ENCODE data around the gene SIRT5.

DNA sequence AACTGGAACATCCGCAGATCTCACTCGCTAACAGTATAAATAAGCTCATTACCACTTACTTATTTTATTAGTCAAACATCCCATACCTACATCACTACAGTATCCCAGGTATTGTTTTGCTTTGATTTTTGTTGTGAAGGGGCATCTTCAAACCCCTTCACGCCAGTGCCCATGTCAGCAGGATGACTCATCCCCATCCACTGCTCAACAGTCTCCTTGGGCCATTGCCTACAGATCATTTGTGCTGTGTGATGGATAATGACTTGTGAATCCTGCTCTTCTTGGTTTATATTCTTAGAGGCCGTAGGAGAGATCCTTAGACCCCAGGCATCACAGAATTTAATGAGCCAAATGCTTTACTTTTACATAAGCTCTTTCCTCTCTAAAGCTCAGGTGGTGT is 8.5 kb upstream of the SIRT5 start:
- TF ChIP-seq, protein P1, sequence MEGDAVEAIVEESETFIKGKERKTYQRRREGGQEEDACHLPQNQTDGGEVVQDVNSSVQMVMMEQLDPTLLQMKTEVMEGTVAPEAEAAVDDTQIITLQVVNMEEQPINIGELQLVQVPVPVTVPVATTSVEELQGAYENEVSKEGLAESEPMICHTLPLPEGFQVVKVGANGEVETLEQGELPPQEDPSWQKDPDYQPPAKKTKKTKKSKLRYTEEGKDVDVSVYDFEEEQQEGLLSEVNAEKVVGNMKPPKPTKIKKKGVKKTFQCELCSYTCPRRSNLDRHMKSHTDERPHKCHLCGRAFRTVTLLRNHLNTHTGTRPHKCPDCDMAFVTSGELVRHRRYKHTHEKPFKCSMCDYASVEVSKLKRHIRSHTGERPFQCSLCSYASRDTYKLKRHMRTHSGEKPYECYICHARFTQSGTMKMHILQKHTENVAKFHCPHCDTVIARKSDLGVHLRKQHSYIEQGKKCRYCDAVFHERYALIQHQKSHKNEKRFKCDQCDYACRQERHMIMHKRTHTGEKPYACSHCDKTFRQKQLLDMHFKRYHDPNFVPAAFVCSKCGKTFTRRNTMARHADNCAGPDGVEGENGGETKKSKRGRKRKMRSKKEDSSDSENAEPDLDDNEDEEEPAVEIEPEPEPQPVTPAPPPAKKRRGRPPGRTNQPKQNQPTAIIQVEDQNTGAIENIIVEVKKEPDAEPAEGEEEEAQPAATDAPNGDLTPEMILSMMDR (IDR thresholded peaks at IDR 0.05; ENCODE audit: low read length): no peak
- no peak for TF ChIP-seq EZH2phosphoT487 (IDR thresholded peaks at IDR 0.05; ENCODE audit: low read length)
- TF ChIP-seq EZH2 (optimal IDR thresholded peaks at IDR 0.05; ENCODE audit: low read depth, low read length): no peak

All from MM.1S (cell line).